ENCODE results near the gene TMED4.

DNA sequence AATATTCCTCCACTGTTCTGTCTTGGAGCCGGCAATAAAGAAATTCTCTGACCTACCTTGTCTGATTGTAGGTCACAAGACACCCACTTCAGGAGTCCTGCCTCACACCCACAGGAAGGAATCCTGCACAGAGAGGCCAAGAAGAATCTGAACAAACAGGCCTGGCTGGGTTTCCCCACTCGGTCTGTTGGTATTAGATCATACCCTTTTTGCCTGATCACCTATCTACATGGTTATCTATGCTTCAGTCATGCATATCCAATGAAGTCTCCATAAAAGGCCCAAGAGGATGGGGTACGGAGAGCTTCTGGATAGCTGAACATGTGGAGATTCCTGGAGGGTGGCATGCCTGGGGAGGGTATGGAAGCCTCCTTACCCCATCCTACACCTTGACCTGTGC lies 36.7 kb upstream of the TMED4 start:
- TF ChIP-seq POLR2A (IDR thresholded peaks at IDR 0.05; ENCODE audit: low read length) (no peak), GATA1 (IDR thresholded peaks at IDR 0.05; ENCODE audit: low read depth, low read length) (no peak)

All from erythroblast (primary cell).